HCT116 (cell line): ENCODE results near the gene NPLOC4. TPM values are rescaled to one million over a fixed set of nuclear protein-coding genes. Genes with fewer than 3 reads are reported as not detected.

Source experiments
- ATAC-seq: fragments of 200-7000 bp; cut with Tn5 transposase; 2 replicates; pipeline ENCODE4 v1.9.1; 2020; ENCODE audit warnings: mild to moderate bottlenecking, moderate library complexity
- BruUV-seq: library from RNA; stranded (reverse); fragments of 400-500 nt; replicated peaks from 2 replicates; lab custom pipeline; 2021; lab: Mats Ljungman, UMichigan
- CTCF ChIA-PET: fragments of 300-600 bp; sonication (Branson Sonifier 250); formaldehyde crosslinking; loops from one replicate; lab custom pipeline; 2021; ENCODE audit warnings: antibody characterized with exemption; lab: Charles Lee
- POLR2A ChIA-PET: fragments of 300-600, 350-600 bp; sonication (Branson Sonifier 250); formaldehyde crosslinking; loops from one replicate; lab custom pipeline; 2021; ENCODE audit warnings: antibody characterized with exemption; lab: Charles Lee
- RAD21 ChIA-PET, 2 experiments: fragments of 300-600 bp; sonication (Branson Sonifier 250); formaldehyde crosslinking; loops; one replicate each; lab custom pipeline; 2023; ENCODE audit warnings: low total read pairs in 2 of 2; ENCODE audit not compliant: uncharacterized antibody in 2 of 2, unreplicated experiment in 2 of 2, low non-redundant PET in 1 of 2; lab: Charles Lee
- DNase-seq: peaks from one replicate; pipeline ENCODE4 v3.0.0-alpha.2; 2010; ENCODE audit warnings: low read depth, low spot score
- H2AFZ ChIP-seq: fragments of 200-600 bp; shearing (Covaris generic), sonication (generic); 2 replicates; pipeline ENCODE4 v1.6.1; 2017; ENCODE audit warnings: low read depth, mixed run types, mixed read lengths, antibody characterized with exemption, low read length; ENCODE audit not compliant: poor library complexity, severe bottlenecking
- H3K27ac ChIP-seq: 2 replicates; pipeline ENCODE4 v1.5.1; 2012; ENCODE audit warnings: low read depth, low read length
- H3K27me3 ChIP-seq: fragments of 200-600 bp; sonication (generic); 2 replicates; pipeline ENCODE4 v1.6.1; 2016; ENCODE audit warnings: mixed run types, low read length, mixed read lengths; ENCODE audit not compliant: insufficient read depth
- H3K36me3 ChIP-seq, 2 experiments: fragments of 200-500 bp in 1 of 2; fragments of 200-600 bp in 1 of 2; sonication (Bioruptor generic) in 1 of 2; sonication (generic) in 1 of 2; 2 replicates each; pipeline versions ENCODE4 v1.5.1 to v1.6.1; 2014 to 2016; ENCODE audit warnings: low read length in 2 of 2, inconsistent platforms in 1 of 2, mixed read lengths in 1 of 2, mixed run types in 1 of 2; ENCODE audit not compliant: insufficient read depth in 2 of 2, control insufficient read depth in 1 of 2
- H3K4me1 ChIP-seq, 2 experiments: fragments of 200-600 bp in 1 of 2; sonication (generic) in 1 of 2; 2 replicates each; pipeline versions ENCODE4 v1.5.1 to v1.6.1; 2012 to 2017; ENCODE audit warnings: low read length in 2 of 2, inconsistent platforms in 1 of 2, mild to moderate bottlenecking in 1 of 2, mixed read lengths in 1 of 2, mixed run types in 1 of 2, moderate library complexity in 1 of 2; ENCODE audit not compliant: insufficient read depth in 2 of 2, control insufficient read depth in 1 of 2
- H3K4me2 ChIP-seq: fragments of 200-600 bp; sonication (generic); 2 replicates; pipeline ENCODE4 v1.6.1; 2017; ENCODE audit warnings: mixed run types, low read length, mixed read lengths
- H3K4me3 ChIP-seq, 2 experiments: fragments of 200-600 bp in 1 of 2; sonication (generic) in 1 of 2; replicated peaks in 1 of 2; 2 replicates each; pipeline ENCODE4 v1.5.1; 2011 to 2016; ENCODE audit warnings: low read length in 2 of 2, control low read depth in 1 of 2, low read depth in 1 of 2, mild to moderate bottlenecking in 1 of 2, mixed read lengths in 1 of 2, mixed run types in 1 of 2
- H3K79me2 ChIP-seq: fragments of 200-600 bp; sonication (generic); 2 replicates; pipeline ENCODE4 v1.6.1; 2017; ENCODE audit warnings: mild to moderate bottlenecking, mixed run types, low read length, moderate library complexity, mixed read lengths; ENCODE audit not compliant: insufficient read depth
- H3K9ac ChIP-seq: fragments of 200-600 bp; sonication (generic); 2 replicates; pipeline ENCODE4 v1.6.1; 2016; ENCODE audit warnings: low read length, mixed read lengths
- H3K9me2 ChIP-seq: fragments of 200-600 bp; sonication (generic), shearing (Covaris generic); 2 replicates; pipeline ENCODE4 v1.6.1; 2017; ENCODE audit warnings: mixed run types, mild to moderate bottlenecking, moderate library complexity; ENCODE audit not compliant: insufficient read depth
- H3K9me3 ChIP-seq, 2 experiments: fragments of 200-500 bp in 1 of 2; fragments of 200-600 bp in 1 of 2; sonication (Bioruptor generic) in 1 of 2; sonication (generic) in 1 of 2; 2 replicates each; pipeline ENCODE4 v1.6.1; 2014 to 2017; ENCODE audit warnings: low read length in 2 of 2, mixed read lengths in 2 of 2, inconsistent platforms in 1 of 2, low read depth in 1 of 2, mild to moderate bottlenecking in 1 of 2, mixed run types in 1 of 2, moderate library complexity in 1 of 2; ENCODE audit not compliant: control insufficient read depth in 1 of 2, insufficient read depth in 1 of 2
- H4K20me1 ChIP-seq: fragments of 200-600 bp; sonication (generic), shearing (Covaris generic); 2 replicates; pipeline ENCODE4 v1.6.1; 2017; ENCODE audit warnings: mixed run types, mild to moderate bottlenecking, moderate library complexity; ENCODE audit not compliant: insufficient read depth
- CTCF ChIP-seq, 3 experiments: fragments of 200-600 bp in 1 of 3; sonication (generic) in 1 of 3; IDR thresholded peaks in 2 of 3; conservative IDR thresholded peaks in 1 of 3; 2 replicates each; pipeline ENCODE4 v1.5.1; 2012 to 2017; ENCODE audit warnings: low read depth in 2 of 3, low read length in 2 of 3, antibody characterized with exemption in 1 of 3, borderline replicate concordance in 1 of 3, control low read depth in 1 of 3, mild to moderate bottlenecking in 1 of 3, mixed read lengths in 1 of 3, mixed run types in 1 of 3, moderate library complexity in 1 of 3; ENCODE audit not compliant: insufficient read depth in 1 of 3
- RAD21 ChIP-seq: IDR thresholded peaks from 2 replicates; pipeline ENCODE4 v1.6.1; 2012; ENCODE audit warnings: low read depth, mild to moderate bottlenecking
- ZBTB33 ChIP-seq: IDR thresholded peaks from 2 replicates; pipeline ENCODE4 v1.6.1; 2011; ENCODE audit warnings: mild to moderate bottlenecking, low read length, moderate library complexity; ENCODE audit not compliant: insufficient replicate concordance; ENCODE audit errors: extremely low read depth
- intact Hi-C: fragments of 100-400 bp; cut with micrococcal nuclease; formaldehyde crosslinking; loops from 2 replicates; pipeline ENCODE4 v1.10.0; 2022
- total RNA-seq: library from RNA; stranded (reverse); gene quantifications from one replicate; pipeline ENCODE4 v1.2.1, GENCODE V29; 2021; ENCODE audit not compliant: unreplicated experiment

The NPLOC4 gene
- total RNA-seq, 1 experiment from 2014 or later, result 137 TPM

- ATAC-seq (peak; percentile 96), DNase-seq (peak; percentile 49)
- Histone ChIP-seq H4K20me1 (peaks cover 8% of the 10 kb centered on the region; the same call in 1 of the 2 replicates), H2AFZ (no peak overlapping the region), H3K9me3 (no peaks in the 10 kb centered on the region), H3K9me2 (no peaks in the 10 kb centered on the region), H3K9ac (no peak overlapping the region), H3K79me2 (peaks cover 62% of the 10 kb centered on the region), H3K4me1 (peaks cover 0 to 6% of the 10 kb centered on the region in 2 experiments; a peak in 2 of 4 replicates), H3K4me3 (no peak overlapping the region), H3K4me2 (no peak overlapping the region), H3K27me3 (no peaks in the 10 kb centered on the region), H3K36me3 (peaks cover 50 to 63% of the 10 kb centered on the region in 2 experiments), H3K27ac (no peak overlapping the region)
- ChIA-PET POLR2A (no interaction called here), CTCF (interaction anchor here (0.8 to 1.5 kb wide), 2 partner anchors 38 to 83 kb away, joined by 3 to 6 read pairs; no protein-coding TSS in a partner anchor), RAD21 (no interaction called here)
- BruUV-seq, result no TSS peak
- TF ChIP-seq RAD21, result peak; percentile 91
- peak; percentile 75 to 96 (median 92) for TF ChIP-seq CTCF (IDR thresholded peaks at IDR 0.05 in 2 of 3, conservative IDR thresholded peaks at IDR 0.05 in 1 of 3; ENCODE audit: borderline replicate concordance in 1 of 3, insufficient read depth in 1 of 3, low read depth in 2 of 3, low read length in 2 of 3)
- TF ChIP-seq ZBTB33, result no peak
- intact Hi-C loops, result loop anchor here (1.0 to 5.0 kb wide), 3 partner anchors 34 to 348 kb away; partner anchors contain the start of gene FAAP100
Observed at GRCh38 chr17:81601525-81602120, 35.3 kb downstream of the NPLOC4 start.
